ENCODE results near the gene CLSTN2. TPM values are rescaled to one million over a fixed set of nuclear protein-coding genes. Genes with fewer than 3 reads are reported as not detected.

Gene CLSTN2
- total RNA-seq, 4 donors from 2014 or later = 3.7 to 9.5 (median 7.4) TPM

DNA sequence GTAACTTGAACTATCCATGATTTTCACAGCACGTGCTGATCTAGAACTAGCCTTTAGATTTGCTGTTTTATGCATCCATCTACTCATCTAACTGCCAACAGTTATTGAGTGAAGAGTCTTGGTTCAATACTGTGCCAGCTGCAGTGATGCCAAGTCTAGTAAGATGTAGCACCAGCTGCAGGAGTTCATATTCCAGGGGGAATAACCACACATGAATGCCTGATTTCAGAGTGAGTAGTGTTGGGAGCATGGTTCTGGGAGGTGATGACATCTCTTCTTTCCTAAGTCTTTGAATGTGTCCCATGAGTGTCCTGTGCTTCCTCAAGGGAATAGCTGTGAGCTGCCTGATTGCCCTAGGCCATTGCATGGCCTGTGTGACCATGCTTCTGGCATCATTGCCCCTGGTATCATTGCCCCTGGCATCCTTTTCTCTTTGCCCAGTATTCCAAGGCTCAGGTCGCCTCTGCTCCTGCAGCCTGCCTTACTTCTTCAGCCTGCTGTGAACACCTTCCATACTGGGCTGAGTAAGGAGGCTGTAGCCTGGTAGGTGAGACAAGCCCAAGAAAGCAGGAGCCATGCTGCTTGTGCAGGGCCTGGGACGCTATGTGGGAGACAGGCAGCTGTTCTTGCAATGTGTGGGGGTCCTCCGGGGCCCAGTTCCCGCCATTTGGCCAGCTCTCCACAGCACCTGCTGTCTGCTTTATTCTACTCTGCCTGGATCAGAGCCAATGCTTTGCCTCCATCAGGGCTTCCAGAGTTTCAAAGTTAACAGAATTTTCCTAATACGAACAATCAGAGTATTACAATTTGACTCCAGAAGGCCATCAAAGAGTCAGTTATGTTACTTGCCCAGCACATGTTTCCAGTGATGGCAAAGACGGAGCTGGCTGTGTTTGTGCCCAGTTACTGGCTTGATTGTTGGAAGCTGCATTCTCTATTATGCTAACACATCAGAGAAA lies 73.2 kb downstream of the CLSTN2 start:
- Histone ChIP-seq H3K4me1 (peaks cover 0 to 4% (median 0%) of the 10 kb centered on the region in 4 donors), H3K9me3 (no peaks in the 10 kb centered on the region), H3K27ac (replicated peaks in 1 of 4) (no peak overlapping the region), H3K36me3 (no peaks in the 10 kb centered on the region), H3K4me3 (no peak overlapping the region), H3K27me3 (no peaks in the 10 kb centered on the region)
- WGBS = 76% methylated on average over 6 of the region's 7 CpGs
- DNase-seq (ENCODE audit: extremely low spot score) = peak; percentile 91
- TF ChIP-seq POLR2A (IDR thresholded peaks at IDR 0.05; ENCODE audit: low read depth) (no peak), POLR2AphosphoS5 (IDR thresholded peaks at IDR 0.05) (no peak), EP300 (IDR thresholded peaks at IDR 0.05) (no peak)
- TF ChIP-seq, protein P1, sequence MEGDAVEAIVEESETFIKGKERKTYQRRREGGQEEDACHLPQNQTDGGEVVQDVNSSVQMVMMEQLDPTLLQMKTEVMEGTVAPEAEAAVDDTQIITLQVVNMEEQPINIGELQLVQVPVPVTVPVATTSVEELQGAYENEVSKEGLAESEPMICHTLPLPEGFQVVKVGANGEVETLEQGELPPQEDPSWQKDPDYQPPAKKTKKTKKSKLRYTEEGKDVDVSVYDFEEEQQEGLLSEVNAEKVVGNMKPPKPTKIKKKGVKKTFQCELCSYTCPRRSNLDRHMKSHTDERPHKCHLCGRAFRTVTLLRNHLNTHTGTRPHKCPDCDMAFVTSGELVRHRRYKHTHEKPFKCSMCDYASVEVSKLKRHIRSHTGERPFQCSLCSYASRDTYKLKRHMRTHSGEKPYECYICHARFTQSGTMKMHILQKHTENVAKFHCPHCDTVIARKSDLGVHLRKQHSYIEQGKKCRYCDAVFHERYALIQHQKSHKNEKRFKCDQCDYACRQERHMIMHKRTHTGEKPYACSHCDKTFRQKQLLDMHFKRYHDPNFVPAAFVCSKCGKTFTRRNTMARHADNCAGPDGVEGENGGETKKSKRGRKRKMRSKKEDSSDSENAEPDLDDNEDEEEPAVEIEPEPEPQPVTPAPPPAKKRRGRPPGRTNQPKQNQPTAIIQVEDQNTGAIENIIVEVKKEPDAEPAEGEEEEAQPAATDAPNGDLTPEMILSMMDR (IDR thresholded peaks at IDR 0.05) = no peak
- intact Hi-C loops (cut with DNase I) = no loop called here

DNA sequence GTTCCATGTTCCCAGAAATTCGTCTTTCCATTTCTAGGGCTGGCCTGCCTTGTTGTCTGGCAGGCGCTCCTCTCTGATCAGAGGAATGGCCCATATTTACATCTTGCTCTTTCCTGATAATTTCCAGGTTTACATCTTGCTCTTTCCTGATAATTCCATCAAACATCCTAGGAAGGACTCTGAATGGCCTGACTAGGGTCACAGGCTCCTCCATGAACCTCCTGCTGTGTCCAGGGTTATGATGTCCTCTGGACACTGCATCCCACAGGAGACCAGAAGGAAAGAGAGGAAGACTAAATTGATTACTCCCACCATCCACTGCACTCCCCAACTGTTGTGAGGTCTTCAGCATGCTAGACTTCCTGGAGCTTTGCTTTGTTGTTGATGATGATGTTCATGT lies 75.4 kb downstream of the CLSTN2 start:
- DNase-seq (ENCODE audit: extremely low spot score) = peak; percentile 66
- TF ChIP-seq, protein P1 (IDR thresholded peaks at IDR 0.05) = no peak
- TF ChIP-seq POLR2AphosphoS5 (IDR thresholded peaks at IDR 0.05) (no peak), POLR2A (IDR thresholded peaks at IDR 0.05; ENCODE audit: low read depth) (no peak), EP300 (IDR thresholded peaks at IDR 0.05) (no peak)
- Histone ChIP-seq H3K27ac (replicated peaks in 1 of 4) (no peak overlapping the region), H3K36me3 (no peaks in the 10 kb centered on the region), H3K4me1 (peaks cover 0 to 4% (median 0%) of the 10 kb centered on the region in 4 donors), H3K4me3 (no peak overlapping the region), H3K27me3 (no peaks in the 10 kb centered on the region), H3K9me3 (no peaks in the 10 kb centered on the region)
- WGBS = 45% methylated on average over 2 of the region's 2 CpGs
- intact Hi-C loops (cut with DNase I) = no loop called here

DNA sequence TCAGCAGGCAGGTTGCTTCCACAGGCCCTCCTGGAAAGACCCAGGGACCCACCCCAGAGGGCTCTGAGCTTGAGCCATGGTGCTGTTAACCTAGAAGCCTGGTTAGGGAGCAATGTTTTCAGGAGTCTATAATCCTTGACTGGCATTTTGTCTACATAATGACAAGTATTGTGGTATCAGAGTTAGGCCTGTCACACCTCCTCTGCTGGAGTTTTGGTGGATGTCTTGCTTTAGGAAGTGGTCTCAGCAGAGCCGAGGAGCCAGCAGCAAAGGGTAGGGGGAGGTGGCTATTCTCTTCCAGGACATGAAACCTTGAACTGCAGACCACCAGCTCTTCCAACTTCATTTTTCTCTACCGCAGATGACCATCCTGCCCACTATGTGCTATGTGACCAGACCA lies 76.1 kb downstream of the CLSTN2 start:
- Histone ChIP-seq H3K36me3 (no peaks in the 10 kb centered on the region), H3K27ac (replicated peaks in 1 of 4) (no peak overlapping the region), H3K27me3 (no peaks in the 10 kb centered on the region), H3K4me1 (peaks cover 0 to 4% (median 0%) of the 10 kb centered on the region in 4 donors), H3K9me3 (no peaks in the 10 kb centered on the region), H3K4me3 (no peak overlapping the region)
- TF ChIP-seq EP300 (IDR thresholded peaks at IDR 0.05) (no peak), POLR2A (IDR thresholded peaks at IDR 0.05; ENCODE audit: low read depth) (no peak), POLR2AphosphoS5 (IDR thresholded peaks at IDR 0.05) (no peak)
- TF ChIP-seq, protein P1 (IDR thresholded peaks at IDR 0.05) = no peak
- DNase-seq (ENCODE audit: extremely low spot score) = peak; percentile 84
- intact Hi-C loops (cut with DNase I) = no loop called here
- 93% methylated on average over 2 of the region's 2 CpGs for WGBS

DNA sequence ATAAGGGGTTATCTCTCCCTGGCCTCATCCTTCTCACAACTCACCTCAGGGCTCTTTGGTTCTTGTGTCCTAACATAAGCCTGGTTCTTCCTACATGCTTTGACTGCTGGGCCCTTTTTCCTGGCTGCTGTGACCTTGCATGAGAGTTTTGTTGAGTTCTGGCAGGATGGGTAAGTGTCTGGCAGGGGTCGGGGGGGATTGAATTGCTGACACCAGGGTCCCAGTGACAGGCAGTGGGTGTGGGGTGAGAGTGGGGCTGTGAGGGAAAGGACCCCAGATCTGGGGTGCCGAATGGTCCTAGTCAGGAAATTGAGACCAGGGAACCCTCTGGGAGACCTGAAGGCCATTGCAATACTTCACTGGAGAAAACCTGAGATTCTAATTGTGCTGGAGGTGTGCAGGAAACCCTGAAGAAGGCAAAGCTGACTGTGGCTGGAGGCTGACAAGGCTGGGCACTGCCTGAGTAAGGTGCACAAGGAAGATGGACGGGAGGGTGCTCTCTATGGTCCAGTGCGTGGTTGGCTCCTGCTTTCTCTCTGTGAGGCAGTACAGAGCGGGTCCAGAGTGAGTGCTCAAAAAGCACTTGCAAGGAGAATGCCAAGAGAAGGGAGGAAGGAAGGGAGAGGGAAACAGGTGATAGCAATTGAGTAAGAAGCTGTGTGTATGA lies 76.8 kb downstream of the CLSTN2 start:
- no peak for TF ChIP-seq POLR2AphosphoS5 (IDR thresholded peaks at IDR 0.05)
- TF ChIP-seq EP300 (IDR thresholded peaks at IDR 0.05) = no peak
- TF ChIP-seq, protein P1 (IDR thresholded peaks at IDR 0.05) = no peak
- no peak for TF ChIP-seq POLR2A (IDR thresholded peaks at IDR 0.05; ENCODE audit: low read depth)
- WGBS = 90% methylated on average over 5 of the region's 5 CpGs
- Histone ChIP-seq H3K27me3 (no peaks in the 10 kb centered on the region), H3K4me3 (no peak overlapping the region), H3K36me3 (no peaks in the 10 kb centered on the region), H3K9me3 (no peaks in the 10 kb centered on the region), H3K4me1 (no peaks in the 10 kb centered on the region), H3K27ac (replicated peaks in 1 of 4) (no peak overlapping the region)
- peak; percentile 91 for DNase-seq (ENCODE audit: extremely low spot score)
- intact Hi-C loops (cut with DNase I) = no loop called here

Data from esophagus muscularis mucosa (tissue), 4 donors.